Naive thymus-derived CD4-positive, alpha-beta T cell (primary cell): ENCODE data around the gene DIPK1A. TPM values are rescaled to one million over a fixed set of nuclear protein-coding genes. Genes with fewer than 3 reads are reported as not detected.

ENCODE experiments used
- ATAC-seq: fragments of 150-1000 bp; cut with Tn5 transposase; 2 replicates; pipeline ENCODE4 v1.10.0; 2021; ENCODE audit warnings: mild to moderate bottlenecking, moderate library complexity
- CTCF ChIA-PET: fragments of 350-600 bp; sonication (Branson Sonifier 250); formaldehyde crosslinking; loops from one replicate; lab custom pipeline; 2021; ENCODE audit warnings: antibody characterized with exemption; lab: Charles Lee
- POLR2A ChIA-PET: fragments of 350-600 bp; sonication (Branson Sonifier 250); formaldehyde crosslinking; loops from one replicate; lab custom pipeline; 2021; ENCODE audit warnings: antibody characterized with exemption, inconsistent platforms; lab: Charles Lee
- DNase-seq, 9 donors: peaks; one replicate each; pipeline versions ENCODE4 v3.0.0 to v3.0.0-alpha.2; 2020 to 2022; ENCODE audit warnings: mixed read lengths in 1 of 9
- H3K27ac ChIP-seq: one replicate; pipeline ENCODE4 v1.7.0; 2013; ENCODE audit warnings: mild to moderate bottlenecking, low read depth, low read length, moderate library complexity
- H3K27me3 ChIP-seq, 2 donors: one replicate each; pipeline ENCODE4 v1.7.0; 2013; ENCODE audit warnings: low read length in 2 of 2, mild to moderate bottlenecking in 2 of 2, moderate library complexity in 2 of 2; ENCODE audit not compliant: control insufficient read depth in 2 of 2, insufficient read depth in 2 of 2
- H3K36me3 ChIP-seq, 3 experiments: 1 replicate in 2 of 3; 2 replicates in 1 of 3; pipeline ENCODE4 v1.7.0; 2013; ENCODE audit warnings: low read length in 3 of 3, mild to moderate bottlenecking in 3 of 3, moderate library complexity in 1 of 3; ENCODE audit not compliant: insufficient read depth in 3 of 3, control insufficient read depth in 2 of 3
- H3K4me1 ChIP-seq, 2 donors: one replicate each; pipeline ENCODE4 v1.7.0; 2013; ENCODE audit warnings: low read length in 2 of 2, mild to moderate bottlenecking in 2 of 2, moderate library complexity in 1 of 2; ENCODE audit not compliant: control insufficient read depth in 2 of 2, insufficient read depth in 2 of 2
- H3K4me3 ChIP-seq: 2 replicates; pipeline ENCODE4 v1.7.0; 2013; ENCODE audit warnings: mild to moderate bottlenecking, low read length
- H3K9me3 ChIP-seq, 3 experiments: 1 replicate in 2 of 3; 2 replicates in 1 of 3; pipeline ENCODE4 v1.7.0; 2013; ENCODE audit warnings: low read length in 3 of 3; ENCODE audit not compliant: control insufficient read depth in 2 of 3
- H3K27ac Mint-ChIP-seq, 9 donors: one replicate each; pipeline ENCODE4 v1.8.0; 2020 to 2022; ENCODE audit warnings: mixed read lengths in 9 of 9, mild to moderate bottlenecking in 8 of 9, moderate library complexity in 5 of 9, inconsistent platforms in 2 of 9
- H3K27me3 Mint-ChIP-seq, 5 donors: one replicate each; pipeline ENCODE4 v1.8.0; 2021 to 2022; ENCODE audit warnings: mixed read lengths in 5 of 5, mild to moderate bottlenecking in 1 of 5
- H3K36me3 Mint-ChIP-seq, 5 donors: one replicate each; pipeline ENCODE4 v1.8.0; 2020 to 2022; ENCODE audit warnings: mixed read lengths in 5 of 5, mild to moderate bottlenecking in 3 of 5, inconsistent platforms in 1 of 5
- H3K4me1 Mint-ChIP-seq, 7 donors: one replicate each; pipeline ENCODE4 v1.8.0; 2020 to 2022; ENCODE audit warnings: mixed read lengths in 7 of 7, mild to moderate bottlenecking in 3 of 7, inconsistent platforms in 1 of 7
- H3K4me3 Mint-ChIP-seq, 10 donors: one replicate each; pipeline ENCODE4 v1.8.0; 2020 to 2022; ENCODE audit warnings: mild to moderate bottlenecking in 10 of 10, mixed read lengths in 10 of 10, moderate library complexity in 6 of 10, inconsistent platforms in 2 of 10
- H3K9me3 Mint-ChIP-seq, 11 donors: one replicate each; pipeline ENCODE4 v1.8.0; 2020 to 2022; ENCODE audit warnings: mixed read lengths in 11 of 11, mild to moderate bottlenecking in 4 of 11, inconsistent platforms in 1 of 11, moderate library complexity in 1 of 11
- intact Hi-C, 2 donors: fragments of 100-400 bp; cut with micrococcal nuclease; formaldehyde crosslinking; loops; one replicate each; pipeline ENCODE4 v1.15.1; 2023
- polyA plus RNA-seq, 2 donors: library from polyadenylated mRNA; unstranded; fragments of 300-500 nt; fragmentation: Illumina TruSeq; gene quantifications; one replicate each; pipeline ENCODE4 v1.2.3, GENCODE V29; 2021
- total RNA-seq, 6 experiments: library from RNA in 5 of 6; stranded (reverse) in 5 of 6; gene quantifications; 1 replicate in 5 of 6; 2 replicates in 1 of 6; pipeline ENCODE4 v1.2.3 and lab custom pipeline; 2021 to 2026

DIPK1A gene
- total and polyA plus RNA-seq, 7 experiments from 2014 or later: 9.9 to 21.9 (median 15.2) TPM

GRCh38 chr1:92989936-92990583 lies 28.8 kb upstream of the DIPK1A start:
- peak overlapping the region in 9 of 10 donors; percentile 47 to 90 (median 66) for H3K4me3 Mint-ChIP-seq
- no peak for ATAC-seq
- peaks cover 27 to 58% (median 52%) of the 10 kb centered on the region in 7 donors for H3K4me1 Mint-ChIP-seq

GRCh38 chr1:92989253-92989652 lies 28.0 kb upstream of the DIPK1A start:
- ChIA-PET CTCF (interaction anchor here (1.5 to 1.6 kb wide), 2 partner anchors 9 to 106 kb away, joined by 3 to 15 read pairs; no protein-coding TSS in a partner anchor), POLR2A (interaction anchor here (1.8 to 3.1 kb wide), 4 partner anchors 8 to 28 kb away, joined by 9 to 22 read pairs (median 20); partner anchors contain the start of gene DIPK1A)
- Mint-ChIP-seq H3K27ac (peak overlapping the region in 8 of 9 donors; percentile 11 to 95 (median 67)), H3K4me3 (peak overlapping the region in 6 of 10 donors; percentile 47 to 90 (median 59)), H3K36me3 (peaks cover 0 to 13% (median 0%) of the 10 kb centered on the region in 5 donors), H3K27me3 (no peaks in the 10 kb centered on the region), H3K4me1 (peaks cover 31 to 64% (median 54%) of the 10 kb centered on the region in 7 donors), H3K9me3 (peaks cover 0 to 4% (median 0%) of the 10 kb centered on the region in 11 donors)
- no peaks in the 10 kb centered on the region for H3K9me3 ChIP-seq
- H3K27me3 ChIP-seq: no peaks in the 10 kb centered on the region
- DNase-seq (no peak), ATAC-seq (no peak)
- H3K36me3 ChIP-seq: no peaks in the 10 kb centered on the region
- H3K27ac ChIP-seq: no peak overlapping the region
- intact Hi-C loops: no loop called here
- H3K4me3 ChIP-seq: no peak overlapping the region
- peaks cover 39% of the 10 kb centered on the region in 2 donors for H3K4me1 ChIP-seq

More at GRCh38 chr1:92989936-92990583, 28.8 kb upstream of the DIPK1A start:
- DNase-seq: no peak
- intact Hi-C loops: loop anchor here (1.0 to 5.0 kb wide), 2 partner anchors 9 to 38 kb away; no protein-coding TSS in a partner anchor
- POLR2A ChIA-PET: interaction anchor here (0.6 to 1.8 kb wide), 9 partner anchors 9 to 158 kb away, joined by 3 to 22 read pairs (median 9); partner anchors contain the start of genes DIPK1A and RPL5
- Histone ChIP-seq H3K27me3 (no peaks in the 10 kb centered on the region), H3K9me3 (no peaks in the 10 kb centered on the region), H3K4me3 (no peak overlapping the region), H3K4me1 (peaks cover 39% of the 10 kb centered on the region in 2 donors), H3K27ac (peak overlapping the region; percentile 52), H3K36me3 (no peaks in the 10 kb centered on the region)
- Mint-ChIP-seq H3K27ac (peak overlapping the region; percentile 81 to 95 (median 89)), H3K27me3 (no peaks in the 10 kb centered on the region), H3K9me3 (peaks cover 0 to 4% (median 0%) of the 10 kb centered on the region in 11 donors), H3K36me3 (peaks cover 0 to 13% (median 0%) of the 10 kb centered on the region in 5 donors)
- CTCF ChIA-PET: interaction anchor here (0.7 to 1.6 kb wide), 13 partner anchors 10 to 132 kb away, joined by 3 to 15 read pairs (median 5); partner anchors contain the start of gene DIPK1A

DNA sequence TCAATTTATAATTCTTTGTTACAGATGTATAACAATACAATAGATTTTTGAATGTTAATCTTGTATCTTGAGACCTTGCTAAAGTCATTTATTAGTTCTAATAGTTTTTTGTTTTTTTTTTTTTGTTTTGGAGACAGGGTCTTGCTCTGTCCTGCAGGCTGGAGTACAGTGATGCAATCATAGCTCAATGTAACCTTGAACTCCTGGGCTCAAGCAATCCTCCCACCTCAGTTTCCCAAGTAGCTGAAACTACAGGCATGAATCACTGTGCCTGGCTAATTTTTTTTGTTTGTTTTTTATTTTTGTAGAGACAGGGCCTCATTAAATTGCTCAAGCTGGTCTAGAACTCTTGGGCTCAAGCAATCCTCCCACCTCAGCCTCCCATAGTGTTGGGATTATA lies 26.2 kb upstream of the DIPK1A start:
- Histone ChIP-seq H3K27me3 (no peaks in the 10 kb centered on the region), H3K4me3 (no peak overlapping the region), H3K4me1 (peaks cover 32 to 33% of the 10 kb centered on the region in 2 donors), H3K36me3 (no peaks in the 10 kb centered on the region), H3K27ac (no peak overlapping the region), H3K9me3 (peaks cover 0 to 3% (median 0%) of the 10 kb centered on the region in 3 experiments)
- H3K27me3 Mint-ChIP-seq: no peaks in the 10 kb centered on the region
- no peak for DNase-seq
- ChIA-PET CTCF (interaction anchor here (0.6 to 2.9 kb wide), 8 partner anchors 12 to 128 kb away, joined by 3 to 11 read pairs (median 4); partner anchors contain the start of gene DIPK1A), POLR2A (interaction anchor here (1.2 to 3.1 kb wide), 4 partner anchors 8 to 26 kb away, joined by 3 to 22 read pairs (median 5); partner anchors contain the start of gene DIPK1A)
- H3K27ac Mint-ChIP-seq: no peak overlapping the region
- peaks cover 0 to 8% (median 0%) of the 10 kb centered on the region in 11 donors for H3K9me3 Mint-ChIP-seq
- ATAC-seq: no peak
- H3K4me3 Mint-ChIP-seq: no peak overlapping the region
- intact Hi-C loops: no loop called here
- peaks cover 25 to 47% (median 41%) of the 10 kb centered on the region in 7 donors for H3K4me1 Mint-ChIP-seq
- peaks cover 0 to 19% (median 0%) of the 10 kb centered on the region in 5 donors for H3K36me3 Mint-ChIP-seq

DNA sequence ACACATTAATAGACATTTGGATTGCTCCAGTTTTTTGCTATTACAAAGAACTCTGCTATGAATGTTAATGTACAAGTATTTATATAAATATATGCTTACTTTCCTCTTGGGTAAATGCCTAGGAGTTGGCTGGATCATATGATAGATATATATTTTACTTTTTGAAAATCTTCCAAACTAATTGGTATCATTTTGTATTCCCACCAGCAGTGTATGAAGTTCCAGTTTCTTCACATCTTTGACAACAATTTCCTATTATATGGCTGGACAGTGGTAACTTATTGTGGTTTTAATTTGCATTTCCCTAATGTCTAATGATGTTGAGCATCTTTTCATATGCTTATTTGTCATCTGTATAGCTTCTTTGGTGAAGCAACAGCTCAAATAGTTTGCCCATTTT lies 23.8 kb upstream of the DIPK1A start:
- Histone ChIP-seq H3K36me3 (no peaks in the 10 kb centered on the region), H3K4me1 (peaks cover 28 to 32% of the 10 kb centered on the region in 2 donors), H3K27ac (no peak overlapping the region), H3K27me3 (no peaks in the 10 kb centered on the region), H3K4me3 (no peak overlapping the region), H3K9me3 (peaks cover 0 to 8% (median 3%) of the 10 kb centered on the region in 3 experiments)
- DNase-seq (no peak), ATAC-seq (no peak)
- POLR2A ChIA-PET: interaction anchor here (0.6 to 1.0 kb wide), 4 partner anchors 10 to 110 kb away, joined by 3 read pairs; no protein-coding TSS in a partner anchor
- H3K36me3 Mint-ChIP-seq: peaks cover 0 to 18% (median 0%) of the 10 kb centered on the region in 5 donors
- H3K27me3 Mint-ChIP-seq: no peaks in the 10 kb centered on the region
- intact Hi-C loops: no loop called here
- peaks cover 0 to 9% (median 0%) of the 10 kb centered on the region in 11 donors for H3K9me3 Mint-ChIP-seq
- H3K4me1 Mint-ChIP-seq: peaks cover 23 to 48% (median 37%) of the 10 kb centered on the region in 7 donors
- no peak overlapping the region for H3K4me3 Mint-ChIP-seq
- CTCF ChIA-PET: interaction anchor here (1.9 kb wide), 1 partner anchor 9 kb away, joined by 8 read pairs; no protein-coding TSS in a partner anchor
- H3K27ac Mint-ChIP-seq: peak overlapping the region in 5 of 9 donors; percentile 37 to 69 (median 61)

- peak overlapping the region; percentile 5 to 83 (median 67) for H3K4me3 Mint-ChIP-seq
- CTCF ChIA-PET: interaction anchor here (0.6 to 2.8 kb wide), 12 partner anchors 9 to 132 kb away, joined by 3 to 33 read pairs (median 9); partner anchors contain the start of gene DIPK1A
- H3K36me3 Mint-ChIP-seq: peaks cover 0 to 12% (median 0%) of the 10 kb centered on the region in 5 donors
- Histone ChIP-seq H3K27ac (peak overlapping the region; percentile 81), H3K27me3 (no peaks in the 10 kb centered on the region), H3K4me3 (peak overlapping the region; percentile 24), H3K4me1 (peaks cover 19 to 33% of the 10 kb centered on the region in 2 donors), H3K36me3 (no peaks in the 10 kb centered on the region), H3K9me3 (peaks cover 0 to 8% (median 3%) of the 10 kb centered on the region in 3 experiments)
- peaks cover 0 to 9% (median 0%) of the 10 kb centered on the region in 11 donors for H3K9me3 Mint-ChIP-seq
- ATAC-seq (peak; percentile 98), DNase-seq (peak in 7 of 9 donors; percentile 69 to 91 (median 86))
- peaks cover 13 to 62% (median 26%) of the 10 kb centered on the region in 7 donors for H3K4me1 Mint-ChIP-seq
- POLR2A ChIA-PET: interaction anchor here (0.5 to 6.0 kb wide), 10 partner anchors 9 to 982 kb away, joined by 3 to 113 read pairs (median 6); partner anchors contain the start of gene DIPK1A
- H3K27me3 Mint-ChIP-seq: no peaks in the 10 kb centered on the region
- H3K27ac Mint-ChIP-seq: peak overlapping the region; percentile 93 to 99 (median 98)
- intact Hi-C loops: loop anchor here (1.0 kb wide), 6 partner anchors 8 to 61 kb away; no protein-coding TSS in a partner anchor
Measured at GRCh38 chr1:92980732-92981647, 19.7 kb upstream of the DIPK1A start.
